K562 treated with DMSO at 1 percent for 48 hours (cell line): ENCODE measurements around the gene MCHR2. TPM values are rescaled to one million over a fixed set of nuclear protein-coding genes. Genes with fewer than 3 reads are reported as not detected.

ENCODE experiments used
- total RNA-seq: library from RNA; unstranded; fragments of 300-600 nt; gene quantifications from 2 replicates; pipeline ENCODE4 v1.2.3, GENCODE V29; 2022; ENCODE audit warnings: low replicate concordance; ENCODE audit errors: extremely low read depth

The MCHR2 gene, protein sequence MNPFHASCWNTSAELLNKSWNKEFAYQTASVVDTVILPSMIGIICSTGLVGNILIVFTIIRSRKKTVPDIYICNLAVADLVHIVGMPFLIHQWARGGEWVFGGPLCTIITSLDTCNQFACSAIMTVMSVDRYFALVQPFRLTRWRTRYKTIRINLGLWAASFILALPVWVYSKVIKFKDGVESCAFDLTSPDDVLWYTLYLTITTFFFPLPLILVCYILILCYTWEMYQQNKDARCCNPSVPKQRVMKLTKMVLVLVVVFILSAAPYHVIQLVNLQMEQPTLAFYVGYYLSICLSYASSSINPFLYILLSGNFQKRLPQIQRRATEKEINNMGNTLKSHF
- total RNA-seq: not detected in 2 replicates

DNA sequence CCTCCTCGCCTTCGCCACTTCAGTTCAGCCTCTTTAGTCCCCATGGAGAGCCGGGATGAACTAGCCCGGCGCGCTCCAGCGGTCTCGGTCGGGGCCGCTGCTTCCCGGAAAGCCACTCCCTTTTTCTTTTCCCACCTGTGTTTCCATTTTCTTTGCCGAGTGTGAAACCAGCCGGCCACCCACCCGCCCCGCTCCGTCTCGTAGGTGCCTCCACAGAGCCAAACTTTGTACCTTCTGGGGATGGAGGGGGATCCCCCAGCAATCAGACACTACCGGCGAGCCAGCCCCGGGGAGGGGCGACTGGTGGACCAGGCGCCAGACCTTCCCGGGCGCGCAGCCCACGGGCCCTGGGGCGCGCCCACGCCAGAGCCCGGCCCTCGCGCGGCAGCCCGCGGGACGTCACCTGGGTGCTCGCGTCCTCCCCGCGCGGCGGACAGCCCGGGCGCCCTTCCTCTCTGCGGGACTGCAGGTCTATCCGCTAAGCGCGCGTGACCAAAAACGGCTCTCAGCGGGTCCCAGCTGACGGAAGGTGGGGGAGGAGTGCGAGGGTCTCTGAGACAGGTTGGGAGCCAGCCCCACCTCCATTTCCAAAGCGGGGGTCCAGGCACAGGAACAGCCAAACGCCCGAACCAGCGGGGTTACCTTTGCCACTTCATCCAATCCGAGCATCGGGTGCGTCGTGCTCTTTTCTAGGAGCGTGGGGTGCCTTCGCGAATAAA, at the start of gene MCHR2:
MCHR2 (minus strand) TSS at position 691 of the 719 bp plus-strand sequence. CDS start 38,076 bp downstream, outside the sequence.

